Activated CD4-positive, CD25-positive, alpha-beta regulatory T cell treated with anti-CD3 and anti-CD28 coated beads, Interleukin-2, amount 50 U/mL, for 24 hours (primary cell): ENCODE results near the gene CD3D.

Experiments used
- ATAC-seq, 2 donors: fragments of 150-1000 bp; cut with Tn5 transposase; one replicate each; pipeline ENCODE4 v1.10.0; 2021; ENCODE audit warnings: mild to moderate bottlenecking in 1 of 2, moderate library complexity in 1 of 2

The CD3D gene

GRCh38 chr11:118338637-118339061 lies 3.9 kb downstream of the CD3D start:
- ATAC-seq, result peak; percentile 73 to 74

- peak; percentile 16 to 39 for ATAC-seq
Observed at GRCh38 chr11:118334745-118335144, 7.8 kb downstream of the CD3D start.

- ATAC-seq, result no peak
Observed at GRCh38 chr11:118328745-118329144, 13.8 kb downstream of the CD3D start.

GRCh38 chr11:118325283-118325682 lies 17.2 kb downstream of the CD3D start:
- no peak for ATAC-seq

- no peak for ATAC-seq
Observed at GRCh38 chr11:118322721-118323120, 19.8 kb downstream of the CD3D start.

GRCh38 chr11:118321386-118322082 lies 21.0 kb downstream of the CD3D start:
- no peak for ATAC-seq

- ATAC-seq, result no peak
Observed at GRCh38 chr11:118320515-118320914, 22.0 kb downstream of the CD3D start.

GRCh38 chr11:118319337-118319707 lies 23.2 kb downstream of the CD3D start:
- ATAC-seq, result no peak

GRCh38 chr11:118318581-118319336 lies 23.7 kb downstream of the CD3D start:
- ATAC-seq, result no peak

GRCh38 chr11:118318124-118318523 lies 24.4 kb downstream of the CD3D start:
- ATAC-seq, result no peak

- no peak for ATAC-seq
Observed at GRCh38 chr11:118314988-118315411, 27.5 kb downstream of the CD3D start.

GRCh38 chr11:118313242-118313641 lies 29.3 kb downstream of the CD3D start:
- no peak for ATAC-seq

- no peak for ATAC-seq
Observed at GRCh38 chr11:118312328-118312727, 30.2 kb downstream of the CD3D start.

GRCh38 chr11:118311518-118311917 lies 31.0 kb downstream of the CD3D start:
- ATAC-seq, result peak; percentile 37 to 49

GRCh38 chr11:118310781-118311485 lies 31.6 kb downstream of the CD3D start:
- no peak for ATAC-seq

- no peak for ATAC-seq
Observed at GRCh38 chr11:118310271-118310670, 32.2 kb downstream of the CD3D start.

- peak; percentile 42 to 71 for ATAC-seq
Observed at GRCh38 chr11:118308995-118309528, 33.4 kb downstream of the CD3D start.

GRCh38 chr11:118306556-118306955 lies 35.9 kb downstream of the CD3D start:
- peak; percentile 17 to 35 for ATAC-seq

- no peak for ATAC-seq
Observed at GRCh38 chr11:118305726-118306125, 36.8 kb downstream of the CD3D start.

GRCh38 chr11:118304568-118305248 lies 37.8 kb downstream of the CD3D start, which contains the start of gene CD3E:
Gene CD3E (plus strand): TSS chr11:118304730. CDS start chr11:118304953, 223 bp downstream.
- ATAC-seq, result peak; percentile 69 to 78

- ATAC-seq, result peak in 1 of 2 donors; percentile 3
Observed at GRCh38 chr11:118304227-118304567, 38.3 kb downstream of the CD3D start.

GRCh38 chr11:118301600-118302195 lies 40.8 kb downstream of the CD3D start:
- no peak for ATAC-seq
